K562 (cell line): Measurements from ENCODE around the gene LRMDA.

Source experiments
- BRCA1 ChIP-seq, 2 experiments: fragments of 450-650 bp in 1 of 2; sonication (generic) in 1 of 2; formaldehyde crosslinking in 1 of 2; IDR thresholded peaks; 2 replicates each; pipeline versions ENCODE4 v1.5.0 to v1.6.1; 2017 to 2020; ENCODE audit warnings: mild to moderate bottlenecking in 1 of 2, missing genetic modification reagents in 1 of 2
- RAD21 ChIP-seq, 2 experiments: fragments of 250-450 bp in 1 of 2; fragments of 450-650 bp in 1 of 2; sonication (Bioruptor Pico) in 1 of 2; formaldehyde crosslinking in 1 of 2; IDR thresholded peaks in 1 of 2; conservative IDR thresholded peaks in 1 of 2; 2 replicates each; pipeline versions ENCODE4 v1.4.0 to v1.8.0; 2020 to 2022; ENCODE audit warnings: mild to moderate bottlenecking in 2 of 2, moderate library complexity in 1 of 2
- SMAD1 ChIP-seq: fragments of 150-350 bp; IDR thresholded peaks from 2 replicates; pipeline ENCODE4 v1.6.1; 2014; ENCODE audit warnings: low read length, low read depth; ENCODE audit not compliant: partially characterized antibody
- TBP ChIP-seq: optimal IDR thresholded peaks from 2 replicates; pipeline ENCODE3; 2011; ENCODE audit warnings: low read depth, low read length, improper control_type of control experiment
- ZNF224 ChIP-seq: sonication (generic); formaldehyde crosslinking; IDR thresholded peaks from 2 replicates; pipeline ENCODE4 v1.8.0; 2022; ENCODE audit warnings: mild to moderate bottlenecking, missing genetic modification reagents
- ZNF253 ChIP-seq: fragments of 250-450 bp; sonication (Bioruptor Pico); conservative IDR thresholded peaks from 2 replicates; pipeline ENCODE4 v1.6.1; 2021; ENCODE audit warnings: mild to moderate bottlenecking
- ZNF274 ChIP-seq: IDR thresholded peaks from 2 replicates; pipeline ENCODE4 v1.6.1; 2011; ENCODE audit warnings: low read depth, mild to moderate bottlenecking, low read length, moderate library complexity, borderline replicate concordance
- TF ChIP-seq, protein P1 (sequence below), 2 experiments: fragments of 450-650 bp; formaldehyde crosslinking in 1 of 2; IDR thresholded peaks; 2 replicates each; pipeline versions ENCODE4 v1.4.0 to v1.6.1; 2014 to 2020; ENCODE audit warnings: mild to moderate bottlenecking in 2 of 2, borderline replicate concordance in 1 of 2, low read depth in 1 of 2
- TF ChIP-seq, protein P2 (sequence below), 3 experiments: IDR thresholded peaks in 2 of 3; conservative IDR thresholded peaks in 1 of 3; 2 replicates each; pipeline ENCODE4 v1.5.1; 2011 to 2012; ENCODE audit warnings: low read length in 3 of 3, mild to moderate bottlenecking in 3 of 3, control low read depth in 2 of 3, improper control_type of control experiment in 1 of 3, inconsistent platforms in 1 of 3, low read depth in 1 of 3, mixed read lengths in 1 of 3, moderate library complexity in 1 of 3; ENCODE audit not compliant: insufficient read depth in 2 of 3

GRCh38 chr10:75952093-75952492, 520.7 kb downstream of the LRMDA start:
- TF ChIP-seq BRCA1 (IDR thresholded peaks at IDR 0.05) = no peak
- no peak for TF ChIP-seq BRCA1 (CRISPR knock-in tag; IDR thresholded peaks at IDR 0.05)
- no peak for TF ChIP-seq ZNF253
- no peak for TF ChIP-seq RAD21 (CRISPR knock-in tag; conservative IDR thresholded peaks at IDR 0.05 in 1 of 2, IDR thresholded peaks at IDR 0.05 in 1 of 2)
- no peak for TF ChIP-seq SMAD1
- TF ChIP-seq, protein P1, sequence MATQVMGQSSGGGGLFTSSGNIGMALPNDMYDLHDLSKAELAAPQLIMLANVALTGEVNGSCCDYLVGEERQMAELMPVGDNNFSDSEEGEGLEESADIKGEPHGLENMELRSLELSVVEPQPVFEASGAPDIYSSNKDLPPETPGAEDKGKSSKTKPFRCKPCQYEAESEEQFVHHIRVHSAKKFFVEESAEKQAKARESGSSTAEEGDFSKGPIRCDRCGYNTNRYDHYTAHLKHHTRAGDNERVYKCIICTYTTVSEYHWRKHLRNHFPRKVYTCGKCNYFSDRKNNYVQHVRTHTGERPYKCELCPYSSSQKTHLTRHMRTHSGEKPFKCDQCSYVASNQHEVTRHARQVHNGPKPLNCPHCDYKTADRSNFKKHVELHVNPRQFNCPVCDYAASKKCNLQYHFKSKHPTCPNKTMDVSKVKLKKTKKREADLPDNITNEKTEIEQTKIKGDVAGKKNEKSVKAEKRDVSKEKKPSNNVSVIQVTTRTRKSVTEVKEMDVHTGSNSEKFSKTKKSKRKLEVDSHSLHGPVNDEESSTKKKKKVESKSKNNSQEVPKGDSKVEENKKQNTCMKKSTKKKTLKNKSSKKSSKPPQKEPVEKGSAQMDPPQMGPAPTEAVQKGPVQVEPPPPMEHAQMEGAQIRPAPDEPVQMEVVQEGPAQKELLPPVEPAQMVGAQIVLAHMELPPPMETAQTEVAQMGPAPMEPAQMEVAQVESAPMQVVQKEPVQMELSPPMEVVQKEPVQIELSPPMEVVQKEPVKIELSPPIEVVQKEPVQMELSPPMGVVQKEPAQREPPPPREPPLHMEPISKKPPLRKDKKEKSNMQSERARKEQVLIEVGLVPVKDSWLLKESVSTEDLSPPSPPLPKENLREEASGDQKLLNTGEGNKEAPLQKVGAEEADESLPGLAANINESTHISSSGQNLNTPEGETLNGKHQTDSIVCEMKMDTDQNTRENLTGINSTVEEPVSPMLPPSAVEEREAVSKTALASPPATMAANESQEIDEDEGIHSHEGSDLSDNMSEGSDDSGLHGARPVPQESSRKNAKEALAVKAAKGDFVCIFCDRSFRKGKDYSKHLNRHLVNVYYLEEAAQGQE (IDR thresholded peaks at IDR 0.05; ENCODE audit: borderline replicate concordance) = no peak
- TF ChIP-seq, protein P1 (CRISPR knock-in tag; IDR thresholded peaks at IDR 0.05; ENCODE audit: low read depth) = no peak
- TF ChIP-seq ZNF224 (CRISPR knock-in tag) = no peak
- TF ChIP-seq, protein P2, sequence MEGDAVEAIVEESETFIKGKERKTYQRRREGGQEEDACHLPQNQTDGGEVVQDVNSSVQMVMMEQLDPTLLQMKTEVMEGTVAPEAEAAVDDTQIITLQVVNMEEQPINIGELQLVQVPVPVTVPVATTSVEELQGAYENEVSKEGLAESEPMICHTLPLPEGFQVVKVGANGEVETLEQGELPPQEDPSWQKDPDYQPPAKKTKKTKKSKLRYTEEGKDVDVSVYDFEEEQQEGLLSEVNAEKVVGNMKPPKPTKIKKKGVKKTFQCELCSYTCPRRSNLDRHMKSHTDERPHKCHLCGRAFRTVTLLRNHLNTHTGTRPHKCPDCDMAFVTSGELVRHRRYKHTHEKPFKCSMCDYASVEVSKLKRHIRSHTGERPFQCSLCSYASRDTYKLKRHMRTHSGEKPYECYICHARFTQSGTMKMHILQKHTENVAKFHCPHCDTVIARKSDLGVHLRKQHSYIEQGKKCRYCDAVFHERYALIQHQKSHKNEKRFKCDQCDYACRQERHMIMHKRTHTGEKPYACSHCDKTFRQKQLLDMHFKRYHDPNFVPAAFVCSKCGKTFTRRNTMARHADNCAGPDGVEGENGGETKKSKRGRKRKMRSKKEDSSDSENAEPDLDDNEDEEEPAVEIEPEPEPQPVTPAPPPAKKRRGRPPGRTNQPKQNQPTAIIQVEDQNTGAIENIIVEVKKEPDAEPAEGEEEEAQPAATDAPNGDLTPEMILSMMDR (IDR thresholded peaks at IDR 0.05 in 2 of 3, conservative IDR thresholded peaks at IDR 0.05 in 1 of 3; ENCODE audit: insufficient read depth in 2 of 3, low read depth in 1 of 3, low read length in 3 of 3) = no peak
- no peak for TF ChIP-seq TBP
- TF ChIP-seq ZNF274 = no peak
